Transverse colon (tissue), 4 donors: ENCODE measurements around the gene PSME1. TPM values are rescaled to one million over a fixed set of nuclear protein-coding genes. Genes with fewer than 3 reads are reported as not detected.

Experiments used
- DNase-seq: peaks from one replicate; pipeline ENCODE4 v3.0.0-alpha.2; 2019
- H3K27ac ChIP-seq, 4 donors: fragments of 200-600 bp; sonication (generic); 2 replicates each; pipeline ENCODE4 v1.5.1; 2016 to 2018; ENCODE audit warnings: inconsistent platforms in 4 of 4
- H3K27me3 ChIP-seq: fragments of 200-600 bp; sonication (generic); 2 replicates; pipeline ENCODE4 v1.5.1; 2017; ENCODE audit warnings: inconsistent platforms
- H3K36me3 ChIP-seq, 4 donors: fragments of 200-600 bp; sonication (generic); 2 replicates each; pipeline ENCODE4 v1.5.1; 2017 to 2019; ENCODE audit warnings: inconsistent platforms in 4 of 4
- H3K4me1 ChIP-seq, 4 donors: fragments of 200-600 bp; sonication (generic); 2 replicates each; pipeline ENCODE4 v1.5.1; 2017 to 2020; ENCODE audit warnings: inconsistent platforms in 4 of 4
- H3K4me3 ChIP-seq, 4 donors: fragments of 200-600 bp; sonication (generic); 1 replicate in 1 of 4; 2 replicates in 3 of 4; pipeline versions ENCODE4 v1.5.1 to v1.6.1; 2017 to 2019; ENCODE audit warnings: inconsistent platforms in 4 of 4
- H3K9me3 ChIP-seq, 2 donors: fragments of 200-600 bp; sonication (generic); 2 replicates each; pipeline ENCODE4 v1.5.1; 2017 to 2019; ENCODE audit warnings: inconsistent platforms in 2 of 2
- EP300 ChIP-seq: sonication (generic); formaldehyde crosslinking; IDR thresholded peaks from one replicate; pipeline ENCODE4 v1.6.1; 2017; ENCODE audit warnings: antibody characterized with exemption, low read depth
- POLR2A ChIP-seq: fragments of 450-650 bp; IDR thresholded peaks from one replicate; pipeline ENCODE4 v1.6.1; 2016; ENCODE audit warnings: antibody characterized with exemption, mild to moderate bottlenecking, moderate library complexity
- POLR2AphosphoS5 ChIP-seq, 3 donors: sonication (generic); formaldehyde crosslinking; IDR thresholded peaks; one replicate each; pipeline ENCODE4 v1.6.1; 2016; ENCODE audit warnings: antibody characterized with exemption in 3 of 3
- WGBS, 2 donors: methylation state at CpG; one replicate each; pipeline ENCODE4 v1.1.5; 2018; ENCODE audit warnings: low coverage in 1 of 2; 5-methylcytosine and 5-hydroxymethylcytosine counted together
- in situ Hi-C, 4 donors: fragments of 200-750 bp; cut with MboI; loops; one replicate each; pipeline versions ENCODE4 v1.15.0 to v1.15.1; 2017; ENCODE audit warnings: low sequenced_read_pairs in 3 of 4, low pct_ligation_motif_present in 1 of 4, low pct_unique_long_range_greater_than_20kb in 1 of 4
- intact Hi-C: fragments of 100-400 bp; cut with DNase I; formaldehyde crosslinking; loops from one replicate; pipeline ENCODE4 v1.15.1; 2023; ENCODE audit warnings: low total_unique reads
- total RNA-seq, 4 donors: library from RNA; depleted of rRNA; stranded (reverse); fragments of >200 nt; gene quantifications; one replicate each; pipeline ENCODE4 v1.1.0, GENCODE V29; 2016
- TF ChIP-seq, protein P1 (sequence below), 5 experiments: fragments of 200-600 bp in 3 of 5; fragments of 450-650 bp in 2 of 5; sonication (generic) in 3 of 5; IDR thresholded peaks; 1 replicate in 2 of 5; 2 replicates in 3 of 5; pipeline ENCODE4 v1.5.1; 2016 to 2017; ENCODE audit warnings: antibody characterized with exemption in 5 of 5, inconsistent platforms in 3 of 5, mild to moderate bottlenecking in 2 of 5, moderate library complexity in 1 of 5

PSME1 gene
- total RNA-seq, result 100 to 1,000 TPM in 2 of 4 donors, 10 to 100 TPM in 2; 38.8 to 198 (median 132) TPM

DNA sequence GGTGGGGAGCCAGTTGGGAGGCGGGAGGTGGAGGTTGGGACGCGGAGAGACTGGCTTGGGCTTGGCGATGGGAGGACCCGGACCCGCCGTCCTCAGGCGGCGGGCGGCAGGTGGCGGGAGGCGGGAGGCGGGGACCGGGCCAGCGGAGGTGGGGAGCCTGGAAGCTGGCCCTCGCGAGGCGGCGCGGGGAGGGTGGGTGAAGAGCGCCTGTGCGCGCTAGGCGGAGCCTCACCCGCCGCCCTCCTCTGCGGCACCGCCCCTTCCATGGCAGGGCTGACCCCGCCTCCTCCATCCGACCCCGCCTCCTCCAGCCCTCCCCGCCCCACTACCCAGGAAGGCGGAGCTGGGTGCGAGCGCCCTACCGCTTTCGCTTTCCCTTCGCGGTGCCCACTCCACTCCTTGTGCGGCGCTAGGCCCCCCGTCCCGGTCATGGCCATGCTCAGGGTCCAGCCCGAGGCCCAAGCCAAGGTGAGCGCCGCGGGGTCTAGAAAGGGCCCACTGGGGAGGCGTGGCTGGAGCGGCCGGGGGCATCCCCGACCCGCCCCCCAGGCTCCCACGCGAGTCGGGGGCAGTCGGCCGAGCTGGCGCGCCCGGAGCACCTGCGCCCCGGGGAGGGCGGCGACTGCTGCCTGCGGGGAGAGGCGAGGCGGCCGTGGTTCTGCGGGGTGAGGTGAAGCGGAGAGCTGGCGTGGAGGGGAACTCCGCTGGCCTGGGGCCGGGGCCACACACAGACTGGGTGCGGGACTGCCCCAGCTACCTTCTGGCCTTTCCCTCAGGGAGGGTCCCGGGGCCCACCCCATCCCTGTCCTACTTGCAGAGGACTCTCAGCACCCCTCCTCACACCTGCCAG is at the start of gene PSME1:
Gene PSME1, plus strand, starts transcription at position 361 of the 850 bp plus-strand sequence. Its CDS starts 69 bp downstream, at position 430.
- Histone ChIP-seq H3K36me3 (peaks cover 0 to 19% (median 2%) of the 10 kb centered on the region in 4 donors), H3K9me3 (no peaks in the 10 kb centered on the region), H3K4me1 (peaks cover 21 to 45% (median 30%) of the 10 kb centered on the region in 4 donors), H3K27me3 (no peaks in the 10 kb centered on the region), H3K4me3 (peak within 1 kb of the TSS; percentile 70 to 98 (median 84)), H3K27ac (peak within 1 kb of the TSS; percentile 89 to 98 (median 95))
- TF ChIP-seq EP300 (no peak), POLR2AphosphoS5 (IDR thresholded peaks at IDR 0.05) (peak; percentile 60 to 91 (median 88)), POLR2A (peak; percentile 63)
- TF ChIP-seq, protein P1, sequence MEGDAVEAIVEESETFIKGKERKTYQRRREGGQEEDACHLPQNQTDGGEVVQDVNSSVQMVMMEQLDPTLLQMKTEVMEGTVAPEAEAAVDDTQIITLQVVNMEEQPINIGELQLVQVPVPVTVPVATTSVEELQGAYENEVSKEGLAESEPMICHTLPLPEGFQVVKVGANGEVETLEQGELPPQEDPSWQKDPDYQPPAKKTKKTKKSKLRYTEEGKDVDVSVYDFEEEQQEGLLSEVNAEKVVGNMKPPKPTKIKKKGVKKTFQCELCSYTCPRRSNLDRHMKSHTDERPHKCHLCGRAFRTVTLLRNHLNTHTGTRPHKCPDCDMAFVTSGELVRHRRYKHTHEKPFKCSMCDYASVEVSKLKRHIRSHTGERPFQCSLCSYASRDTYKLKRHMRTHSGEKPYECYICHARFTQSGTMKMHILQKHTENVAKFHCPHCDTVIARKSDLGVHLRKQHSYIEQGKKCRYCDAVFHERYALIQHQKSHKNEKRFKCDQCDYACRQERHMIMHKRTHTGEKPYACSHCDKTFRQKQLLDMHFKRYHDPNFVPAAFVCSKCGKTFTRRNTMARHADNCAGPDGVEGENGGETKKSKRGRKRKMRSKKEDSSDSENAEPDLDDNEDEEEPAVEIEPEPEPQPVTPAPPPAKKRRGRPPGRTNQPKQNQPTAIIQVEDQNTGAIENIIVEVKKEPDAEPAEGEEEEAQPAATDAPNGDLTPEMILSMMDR (IDR thresholded peaks at IDR 0.05), result no peak
- in situ Hi-C loops, result no loop called here
- 0% methylated on average over 11 to 19 of the region's 75 CpGs for WGBS, 2 donors
- DNase-seq, result peak; percentile 97
- intact Hi-C loops, result loop anchor here (5.0 kb wide), 1 partner anchor 161 kb away; the partner anchor contains the start of genes DHRS1 and NOP9

DNA sequence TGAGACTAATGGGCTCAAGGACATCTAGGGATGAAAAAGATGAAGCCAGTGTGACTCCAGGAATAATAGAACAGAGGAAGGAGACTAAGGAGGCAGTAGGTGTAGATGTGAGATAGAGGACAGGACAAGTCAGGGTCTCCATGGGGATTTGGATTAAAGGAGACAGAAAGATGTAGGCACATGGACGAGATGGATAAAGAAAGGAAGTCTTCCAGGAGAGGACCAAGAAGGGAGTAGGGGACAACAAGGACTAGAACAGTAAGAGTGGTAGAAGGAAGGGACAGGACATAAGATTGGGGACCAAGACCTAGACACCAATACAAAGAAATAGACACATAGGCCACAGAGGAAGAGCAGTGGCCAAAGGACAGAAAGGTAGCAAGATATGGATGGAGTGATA is 49.0 kb upstream of the PSME1 start:
- 83 to 85% methylated on average over 1 of the region's 1 CpG for WGBS, 2 donors
- no peaks in the 10 kb centered on the region for H3K36me3 ChIP-seq
- no peak for TF ChIP-seq EP300
- no peak for TF ChIP-seq POLR2AphosphoS5 (IDR thresholded peaks at IDR 0.05)
- no peak for TF ChIP-seq POLR2A
- TF ChIP-seq, protein P1 (IDR thresholded peaks at IDR 0.05), result no peak
- H3K4me3 ChIP-seq, result no peak overlapping the region
- H3K4me1 ChIP-seq, result peaks cover 0 to 12% (median under 1%) of the 10 kb centered on the region in 4 donors
- intact Hi-C loops, result no loop called here
- no peak for DNase-seq
- in situ Hi-C loops, result no loop called here
- H3K9me3 ChIP-seq, result no peaks in the 10 kb centered on the region
- no peak overlapping the region for H3K27ac ChIP-seq
- no peaks in the 10 kb centered on the region for H3K27me3 ChIP-seq

GRCh38 chr14:24088095-24088494 is 47.9 kb upstream of the PSME1 start:
- H3K4me3 ChIP-seq, result no peak overlapping the region
- TF ChIP-seq EP300 (no peak), POLR2AphosphoS5 (IDR thresholded peaks at IDR 0.05) (no peak), POLR2A (no peak)
- TF ChIP-seq, protein P1 (IDR thresholded peaks at IDR 0.05), result no peak
- H3K4me1 ChIP-seq, result peaks cover 0 to 23% (median 6%) of the 10 kb centered on the region in 4 donors
- intact Hi-C loops, result no loop called here
- no peaks in the 10 kb centered on the region for H3K36me3 ChIP-seq
- WGBS, 2 donors, result 89% methylated on average over 2 of the region's 2 CpGs; no CpG with 5 or more reads in 1 of the 2 donors
- DNase-seq, result no peak
- in situ Hi-C loops, result no loop called here
- H3K27ac ChIP-seq, result no peak overlapping the region
- no peaks in the 10 kb centered on the region for H3K9me3 ChIP-seq
- H3K27me3 ChIP-seq, result no peaks in the 10 kb centered on the region

DNA sequence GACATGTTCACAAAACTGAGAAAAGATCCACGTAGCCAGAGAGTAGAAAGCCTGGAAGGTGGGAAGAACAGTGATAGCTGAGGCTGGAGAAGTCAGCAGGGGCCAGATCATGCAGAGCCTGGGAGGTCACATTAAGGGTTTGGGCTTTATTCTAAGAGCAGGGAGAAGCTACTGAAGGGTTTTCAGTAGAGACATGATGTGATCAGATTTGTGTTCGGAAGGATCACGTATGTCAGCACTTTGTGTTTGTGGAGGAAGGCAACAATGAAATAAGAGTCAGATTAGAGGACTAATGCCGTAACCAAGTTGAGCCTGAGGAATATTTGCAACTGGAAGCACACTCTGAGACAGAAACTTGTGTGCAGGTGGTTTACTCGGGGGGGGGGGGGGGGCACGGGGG is 46.1 kb upstream of the PSME1 start:
- no peaks in the 10 kb centered on the region for H3K9me3 ChIP-seq
- no peak for DNase-seq
- intact Hi-C loops, result loop anchor here (10.0 kb wide), 1 partner anchor 75 kb away; no protein-coding TSS in a partner anchor
- no peak overlapping the region for H3K27ac ChIP-seq
- H3K4me1 ChIP-seq, result peaks cover 4 to 31% (median 14%) of the 10 kb centered on the region in 4 donors
- TF ChIP-seq POLR2AphosphoS5 (IDR thresholded peaks at IDR 0.05), result no peak
- TF ChIP-seq EP300, result no peak
- TF ChIP-seq, protein P1 (IDR thresholded peaks at IDR 0.05), result no peak
- in situ Hi-C loops, result loop anchor here in 1 of 4 donors (5.0 kb wide), 1 partner anchor 33 kb away; no protein-coding TSS in a partner anchor
- H3K36me3 ChIP-seq, result no peaks in the 10 kb centered on the region
- H3K27me3 ChIP-seq, result no peaks in the 10 kb centered on the region
- WGBS, 2 donors, result 85 to 89% methylated on average over 3 to 6 of the region's 6 CpGs
- H3K4me3 ChIP-seq, result no peak overlapping the region
